Osteocyte (in vitro differentiated cells): Measurements from ENCODE around the gene ANXA2R. TPM values are rescaled to one million over a fixed set of nuclear protein-coding genes. Genes with fewer than 3 reads are reported as not detected.

ENCODE experiments used
- DNase-seq: peaks from one replicate; pipeline ENCODE4 v3.0.0; 2021; ENCODE audit warnings: mixed read lengths; ENCODE audit not compliant: unreplicated experiment; ENCODE audit errors: extremely low spot score
- H3K27ac Mint-ChIP-seq: one replicate; pipeline ENCODE4 v1.8.0; 2021; ENCODE audit warnings: mild to moderate bottlenecking, mixed read lengths; ENCODE audit not compliant: unreplicated experiment
- H3K27me3 Mint-ChIP-seq: one replicate; pipeline ENCODE4 v1.8.0; 2021; ENCODE audit warnings: mixed read lengths; ENCODE audit not compliant: unreplicated experiment
- H3K36me3 Mint-ChIP-seq: one replicate; pipeline ENCODE4 v1.8.0; 2021; ENCODE audit warnings: mixed read lengths; ENCODE audit not compliant: unreplicated experiment
- H3K4me1 Mint-ChIP-seq: one replicate; pipeline ENCODE4 v1.8.0; 2021; ENCODE audit warnings: mixed read lengths; ENCODE audit not compliant: unreplicated experiment
- H3K4me3 Mint-ChIP-seq: one replicate; pipeline ENCODE4 v1.8.0; 2021; ENCODE audit warnings: mild to moderate bottlenecking, moderate library complexity, mixed read lengths; ENCODE audit not compliant: unreplicated experiment
- H3K9me3 Mint-ChIP-seq: one replicate; pipeline ENCODE4 v1.8.0; 2021; ENCODE audit warnings: mixed read lengths; ENCODE audit not compliant: unreplicated experiment
- total RNA-seq: library from RNA; stranded (reverse); gene quantifications from 2 replicates; pipeline ENCODE4 v1.2.1, GENCODE V29; 2021
- TF ChIP-seq, protein P1 (sequence below): fragments of 200-600 bp; sonication (generic); IDR thresholded peaks from 2 replicates; pipeline ENCODE4 v1.5.0; 2021; ENCODE audit warnings: antibody characterized with exemption, mild to moderate bottlenecking, moderate library complexity

The ANXA2R gene
- total RNA-seq, 1 donor from 2014 or later: 5.3 TPM

DNA sequence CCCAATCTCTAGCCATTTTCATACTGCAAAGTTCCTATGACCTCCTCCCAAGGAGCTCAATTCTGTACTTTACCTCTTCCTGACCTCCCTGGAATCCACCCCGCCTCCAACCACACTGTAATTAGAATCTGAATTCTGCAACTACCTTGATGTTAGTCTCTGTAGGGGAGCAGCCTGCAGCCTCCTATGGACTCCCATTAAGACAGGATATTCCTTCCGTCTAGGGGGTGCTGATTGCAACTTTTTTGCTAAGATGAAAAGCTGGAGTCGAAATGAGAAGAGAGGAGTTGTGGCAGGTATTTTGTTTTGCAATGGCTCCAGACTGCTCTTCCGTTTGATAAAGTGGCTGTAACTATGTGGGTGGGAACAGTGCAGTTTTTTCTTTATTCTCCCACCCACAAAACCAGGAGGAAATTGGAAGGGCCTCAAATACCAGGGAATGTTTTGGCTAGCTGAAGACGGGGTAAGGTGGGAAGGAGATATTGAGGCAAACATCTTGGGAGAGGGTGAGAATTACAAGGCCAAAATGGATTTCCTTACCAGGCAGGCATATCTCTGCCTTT lies 23.8 kb downstream of the ANXA2R start:
- peaks cover 48% of the 10 kb centered on the region for H3K4me1 Mint-ChIP-seq
- peak overlapping the region; percentile 94 for H3K4me3 Mint-ChIP-seq
- no peaks in the 10 kb centered on the region for H3K9me3 Mint-ChIP-seq
- H3K27me3 Mint-ChIP-seq: no peaks in the 10 kb centered on the region
- DNase-seq: no peak
- H3K27ac Mint-ChIP-seq: peak overlapping the region; percentile 100
- peaks cover 2% of the 10 kb centered on the region for H3K36me3 Mint-ChIP-seq
- TF ChIP-seq, protein P1, sequence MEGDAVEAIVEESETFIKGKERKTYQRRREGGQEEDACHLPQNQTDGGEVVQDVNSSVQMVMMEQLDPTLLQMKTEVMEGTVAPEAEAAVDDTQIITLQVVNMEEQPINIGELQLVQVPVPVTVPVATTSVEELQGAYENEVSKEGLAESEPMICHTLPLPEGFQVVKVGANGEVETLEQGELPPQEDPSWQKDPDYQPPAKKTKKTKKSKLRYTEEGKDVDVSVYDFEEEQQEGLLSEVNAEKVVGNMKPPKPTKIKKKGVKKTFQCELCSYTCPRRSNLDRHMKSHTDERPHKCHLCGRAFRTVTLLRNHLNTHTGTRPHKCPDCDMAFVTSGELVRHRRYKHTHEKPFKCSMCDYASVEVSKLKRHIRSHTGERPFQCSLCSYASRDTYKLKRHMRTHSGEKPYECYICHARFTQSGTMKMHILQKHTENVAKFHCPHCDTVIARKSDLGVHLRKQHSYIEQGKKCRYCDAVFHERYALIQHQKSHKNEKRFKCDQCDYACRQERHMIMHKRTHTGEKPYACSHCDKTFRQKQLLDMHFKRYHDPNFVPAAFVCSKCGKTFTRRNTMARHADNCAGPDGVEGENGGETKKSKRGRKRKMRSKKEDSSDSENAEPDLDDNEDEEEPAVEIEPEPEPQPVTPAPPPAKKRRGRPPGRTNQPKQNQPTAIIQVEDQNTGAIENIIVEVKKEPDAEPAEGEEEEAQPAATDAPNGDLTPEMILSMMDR: no peak

DNA sequence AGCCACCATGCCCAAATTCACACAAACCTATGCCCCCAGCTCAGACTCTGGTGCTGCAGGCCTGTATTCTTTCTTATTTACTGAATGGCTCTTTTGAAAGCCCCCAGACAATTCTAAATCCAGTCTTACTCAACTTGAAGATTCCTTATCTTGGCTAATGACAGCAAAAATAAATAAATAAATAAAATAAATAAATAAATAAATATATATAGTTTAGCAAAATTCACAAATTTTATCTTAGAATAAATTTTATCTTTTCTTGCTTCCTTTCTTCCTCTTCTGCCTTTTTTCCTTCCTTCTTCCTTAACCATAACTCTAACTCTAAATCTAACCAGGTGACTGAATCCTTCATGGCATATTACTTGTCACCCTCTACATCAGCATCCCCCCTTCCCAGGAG lies 25.6 kb downstream of the ANXA2R start:
- Mint-ChIP-seq H3K4me1 (peaks cover 38% of the 10 kb centered on the region), H3K27ac (no peak overlapping the region), H3K4me3 (no peak overlapping the region), H3K36me3 (peaks cover 4% of the 10 kb centered on the region), H3K9me3 (no peaks in the 10 kb centered on the region), H3K27me3 (no peaks in the 10 kb centered on the region)
- TF ChIP-seq, protein P1: no peak
- DNase-seq: no peak

- no peaks in the 10 kb centered on the region for H3K9me3 Mint-ChIP-seq
- H3K4me3 Mint-ChIP-seq: no peak overlapping the region
- no peaks in the 10 kb centered on the region for H3K27me3 Mint-ChIP-seq
- no peak for DNase-seq
- TF ChIP-seq, protein P1: no peak
- H3K4me1 Mint-ChIP-seq: peaks cover 34% of the 10 kb centered on the region
- H3K27ac Mint-ChIP-seq: peak overlapping the region; percentile 48
- peaks cover 4% of the 10 kb centered on the region for H3K36me3 Mint-ChIP-seq
Observed at GRCh38 chr5:43010935-43011315, 29.2 kb downstream of the ANXA2R start.

GRCh38 chr5:43008363-43009153 lies 31.6 kb downstream of the ANXA2R start:
- peak; percentile 93 for DNase-seq
- Mint-ChIP-seq H3K4me1 (peaks cover 22% of the 10 kb centered on the region), H3K27ac (peak overlapping the region; percentile 97), H3K36me3 (peaks cover 4% of the 10 kb centered on the region), H3K4me3 (peak overlapping the region; percentile 83), H3K9me3 (no peaks in the 10 kb centered on the region), H3K27me3 (no peaks in the 10 kb centered on the region)
- TF ChIP-seq, protein P1: peak; percentile 23

- H3K9me3 Mint-ChIP-seq: no peaks in the 10 kb centered on the region
- TF ChIP-seq, protein P1: no peak
- H3K4me1 Mint-ChIP-seq: peaks cover 22% of the 10 kb centered on the region
- peak overlapping the region; percentile 83 for H3K4me3 Mint-ChIP-seq
- no peaks in the 10 kb centered on the region for H3K27me3 Mint-ChIP-seq
- peak overlapping the region; percentile 97 for H3K27ac Mint-ChIP-seq
- peaks cover 4% of the 10 kb centered on the region for H3K36me3 Mint-ChIP-seq
- DNase-seq: peak; percentile 88
Observed at GRCh38 chr5:43007911-43008362, 32.2 kb downstream of the ANXA2R start.
